ENCODE measurements around the gene ADGB.

Gene ADGB

DNA sequence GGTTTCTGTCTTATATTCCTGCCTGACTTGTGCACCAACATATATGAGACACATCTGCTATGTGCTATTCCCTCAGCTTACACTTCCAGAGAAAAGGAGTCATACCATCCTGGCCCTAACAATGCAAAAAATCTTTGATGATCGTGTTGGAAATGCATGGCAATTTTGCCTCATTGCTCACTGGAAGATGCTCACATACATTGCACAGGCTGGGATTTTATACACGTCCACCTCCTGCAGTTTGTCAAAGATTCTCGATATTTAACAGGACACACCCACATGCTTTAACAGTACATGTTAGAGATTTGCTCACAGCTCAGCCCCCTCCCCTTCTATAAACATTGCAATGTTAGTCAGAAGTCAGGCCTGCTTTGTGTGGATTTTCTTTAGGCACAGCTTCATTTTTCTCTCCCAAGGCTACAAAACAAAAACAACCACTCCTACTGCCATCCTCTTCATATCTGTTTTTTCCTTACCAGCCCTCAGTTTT lies 66.1 kb downstream of the ADGB start:
- Mint-ChIP-seq H3K4me1 (no peaks in the 10 kb centered on the region), H3K4me3 (no peak overlapping the region)

DNA sequence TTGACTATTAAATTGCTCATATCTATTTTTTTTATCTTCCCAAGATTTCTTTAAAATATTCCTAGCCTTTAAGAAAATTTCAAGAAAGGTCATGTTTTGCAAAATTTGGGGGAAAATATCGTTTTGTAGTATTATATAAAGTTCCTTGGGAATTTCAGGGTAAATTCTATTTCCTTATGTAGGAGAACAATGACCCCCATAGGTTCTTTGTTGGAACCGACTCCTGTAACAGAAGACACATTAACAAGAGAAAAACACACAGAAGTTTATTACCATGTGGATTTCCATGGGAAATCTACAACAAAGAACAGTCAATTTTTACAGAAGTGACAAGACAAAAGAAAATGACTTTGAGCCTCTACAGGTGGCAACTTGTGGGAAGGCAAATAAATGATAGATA lies 68.1 kb downstream of the ADGB start:
- Mint-ChIP-seq H3K36me3 (peaks cover 0 to 2% of the 10 kb centered on the region in 2 donors), H3K9me3 (peaks cover 0 to 3% of the 10 kb centered on the region in 2 donors), H3K27me3 (no peaks in the 10 kb centered on the region), H3K4me3 (no peak overlapping the region), H3K4me1 (no peaks in the 10 kb centered on the region), H3K27ac (no peak overlapping the region)
- no peak for ATAC-seq (replicated peaks)
- no peak for DNase-seq

More for the DNA sequence above, 66.1 kb downstream of the ADGB start:
- Mint-ChIP-seq H3K9me3 (peaks cover 0 to 5% of the 10 kb centered on the region in 2 donors), H3K36me3 (peaks cover 0 to 2% of the 10 kb centered on the region in 2 donors), H3K27ac (no peak overlapping the region), H3K27me3 (no peaks in the 10 kb centered on the region)
- ATAC-seq (replicated peaks): no peak
- DNase-seq: no peak

DNA sequence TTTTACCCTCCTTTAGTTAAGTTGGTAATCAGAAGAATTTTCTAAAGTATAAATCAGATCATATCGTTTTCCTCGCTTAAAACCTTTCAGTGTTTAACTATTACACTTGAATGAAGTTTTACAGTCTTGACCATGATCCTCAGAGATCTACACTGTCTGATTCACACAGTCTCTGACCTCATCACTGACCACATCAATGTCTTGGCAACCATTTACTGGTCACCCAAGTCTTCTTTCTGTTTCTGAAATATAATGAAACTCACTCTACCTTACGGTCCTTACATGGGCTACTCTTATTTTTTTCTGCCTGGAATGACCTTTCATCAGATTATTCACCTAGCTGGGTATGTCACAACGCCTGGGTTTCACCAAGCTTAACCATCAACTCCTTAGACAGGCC lies 71.4 kb downstream of the ADGB start:
- no peak for DNase-seq
- Mint-ChIP-seq H3K27ac (no peak overlapping the region), H3K9me3 (no peaks in the 10 kb centered on the region), H3K4me3 (no peak overlapping the region), H3K36me3 (no peaks in the 10 kb centered on the region), H3K4me1 (no peaks in the 10 kb centered on the region), H3K27me3 (no peaks in the 10 kb centered on the region)
- ATAC-seq (replicated peaks): no peak

- H3K4me1 Mint-ChIP-seq: no peaks in the 10 kb centered on the region
- no peaks in the 10 kb centered on the region for H3K27me3 Mint-ChIP-seq
- H3K27ac Mint-ChIP-seq: no peak overlapping the region
- H3K36me3 Mint-ChIP-seq: no peaks in the 10 kb centered on the region
- DNase-seq (no peak), ATAC-seq (replicated peaks) (no peak)
- no peaks in the 10 kb centered on the region for H3K9me3 Mint-ChIP-seq
- H3K4me3 Mint-ChIP-seq: no peak overlapping the region
These were observed 74.3 kb downstream of the ADGB start for GRCh38 chr6:146673069-146673468.

GRCh38 chr6:146679386-146679785 lies 80.6 kb downstream of the ADGB start:
- Mint-ChIP-seq H3K36me3 (no peaks in the 10 kb centered on the region), H3K27me3 (no peaks in the 10 kb centered on the region), H3K4me1 (no peaks in the 10 kb centered on the region), H3K9me3 (no peaks in the 10 kb centered on the region), H3K27ac (no peak overlapping the region), H3K4me3 (no peak overlapping the region)
- DNase-seq (no peak), ATAC-seq (replicated peaks) (no peak)

DNA sequence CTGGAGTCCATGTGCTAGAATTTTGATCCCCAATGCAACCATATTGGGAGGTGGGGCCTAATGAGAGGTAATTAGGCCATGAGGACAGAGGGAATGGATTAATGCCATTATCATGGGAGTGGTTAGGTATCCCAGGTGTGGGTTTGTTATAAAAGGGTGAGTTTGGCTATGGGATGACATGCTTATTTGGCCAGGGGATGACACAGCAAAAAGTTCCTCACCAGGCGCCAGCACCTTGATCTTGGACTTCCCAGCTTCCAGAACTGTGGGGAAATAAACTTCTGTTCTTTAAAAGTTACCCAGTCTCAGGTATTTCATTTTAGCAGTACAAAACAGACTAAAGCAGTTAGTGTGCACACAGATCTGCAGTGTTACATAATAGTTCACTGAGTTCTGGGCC lies 84.1 kb downstream of the ADGB start:
- no peak for ATAC-seq (replicated peaks)
- DNase-seq: no peak
- Mint-ChIP-seq H3K4me1 (no peaks in the 10 kb centered on the region), H3K27ac (no peak overlapping the region), H3K4me3 (no peak overlapping the region), H3K36me3 (no peaks in the 10 kb centered on the region), H3K9me3 (no peaks in the 10 kb centered on the region), H3K27me3 (no peaks in the 10 kb centered on the region)

DNA sequence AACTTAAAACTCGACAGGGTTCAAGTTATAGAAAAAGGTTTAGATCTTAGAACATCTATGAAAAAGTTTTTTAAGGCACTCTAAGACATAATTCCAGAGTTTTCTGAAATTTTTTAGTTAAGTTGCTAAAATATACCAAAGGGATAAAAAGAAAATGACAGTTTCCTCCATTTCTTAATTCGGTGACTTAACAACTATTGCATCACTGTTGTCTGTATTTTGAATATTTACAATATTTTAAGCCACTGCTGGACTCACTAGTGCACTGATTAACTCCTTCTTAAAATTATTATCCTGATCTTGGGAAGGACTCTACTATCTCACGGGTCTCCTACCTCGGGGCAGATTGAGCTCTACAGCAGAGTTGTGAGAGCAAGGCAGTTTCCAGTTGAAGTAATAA lies 91.0 kb downstream of the ADGB start:
- no peaks in the 10 kb centered on the region for H3K9me3 Mint-ChIP-seq
- no peaks in the 10 kb centered on the region for H3K4me1 Mint-ChIP-seq
- no peak for ATAC-seq (replicated peaks)
- no peak overlapping the region for H3K4me3 Mint-ChIP-seq
- no peak for DNase-seq
- peaks cover 0 to 6% of the 10 kb centered on the region in 2 donors for H3K27me3 Mint-ChIP-seq
- H3K27ac Mint-ChIP-seq: no peak overlapping the region
- no peaks in the 10 kb centered on the region for H3K36me3 Mint-ChIP-seq

DNA sequence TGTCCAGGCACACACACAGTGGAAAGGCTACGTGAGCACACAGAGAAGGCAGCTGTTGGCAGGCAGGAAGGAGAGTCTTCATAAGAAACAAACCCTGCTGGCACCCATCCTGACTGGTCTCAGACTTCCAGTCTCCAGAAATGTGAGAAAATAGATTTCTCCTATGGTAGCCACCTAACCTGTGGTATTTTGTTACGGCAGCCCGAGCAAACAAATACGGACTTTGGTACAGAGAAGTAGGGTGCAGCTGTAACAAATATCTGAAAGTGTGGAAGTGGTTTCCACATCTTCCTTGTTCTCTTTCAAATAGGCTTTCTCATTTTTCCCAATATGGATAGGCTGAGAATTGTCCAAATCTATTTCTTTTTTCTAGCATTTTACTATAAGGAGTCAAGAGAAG lies 94.6 kb downstream of the ADGB start:
- Mint-ChIP-seq H3K4me3 (no peak overlapping the region), H3K36me3 (no peaks in the 10 kb centered on the region), H3K27me3 (peaks cover 0 to 6% of the 10 kb centered on the region in 2 donors), H3K9me3 (no peaks in the 10 kb centered on the region), H3K27ac (no peak overlapping the region), H3K4me1 (no peaks in the 10 kb centered on the region)
- DNase-seq (no peak), ATAC-seq (replicated peaks) (no peak)

- Mint-ChIP-seq H3K27me3 (peaks cover 0 to 6% of the 10 kb centered on the region in 2 donors), H3K9me3 (no peaks in the 10 kb centered on the region), H3K4me3 (no peak overlapping the region), H3K4me1 (no peaks in the 10 kb centered on the region), H3K36me3 (no peaks in the 10 kb centered on the region), H3K27ac (no peak overlapping the region)
- DNase-seq (no peak), ATAC-seq (replicated peaks) (no peak)
These were observed 99.1 kb downstream of the ADGB start for GRCh38 chr6:146697921-146698320.

- Mint-ChIP-seq H3K27me3 (no peaks in the 10 kb centered on the region), H3K27ac (no peak overlapping the region), H3K36me3 (no peaks in the 10 kb centered on the region), H3K9me3 (peaks cover 5 to 6% of the 10 kb centered on the region in 2 donors), H3K4me1 (no peaks in the 10 kb centered on the region), H3K4me3 (no peak overlapping the region)
- DNase-seq (peak; percentile 9), ATAC-seq (replicated peaks) (peak; percentile 52 to 67)
These were observed 101.4 kb downstream of the ADGB start for GRCh38 chr6:146700078-146700686.

DNA sequence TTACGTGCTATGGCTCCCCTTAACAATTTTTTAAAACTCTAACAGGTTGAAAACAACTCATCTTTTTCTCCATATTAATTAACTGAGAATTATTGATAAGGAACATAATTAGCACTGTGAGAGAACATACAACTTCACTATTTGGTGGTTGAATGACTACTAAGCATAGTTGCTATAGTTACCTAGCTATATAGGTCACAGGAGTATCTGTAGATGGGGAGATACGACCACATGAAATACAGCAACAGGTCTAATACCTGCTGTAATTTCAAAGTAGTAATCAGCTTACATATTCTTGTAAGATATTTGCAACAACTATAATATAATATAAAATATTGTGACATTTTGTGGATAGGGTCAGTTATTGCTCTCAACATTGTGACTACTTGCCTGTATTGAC lies 102.9 kb downstream of the ADGB start:
- no peak overlapping the region for H3K4me3 Mint-ChIP-seq
- ATAC-seq (replicated peaks): no peak
- H3K27me3 Mint-ChIP-seq: no peaks in the 10 kb centered on the region
- H3K9me3 Mint-ChIP-seq: peaks cover 5 to 6% of the 10 kb centered on the region in 2 donors
- no peak overlapping the region for H3K27ac Mint-ChIP-seq
- no peak for DNase-seq
- H3K4me1 Mint-ChIP-seq: no peaks in the 10 kb centered on the region
- H3K36me3 Mint-ChIP-seq: no peaks in the 10 kb centered on the region

DNA sequence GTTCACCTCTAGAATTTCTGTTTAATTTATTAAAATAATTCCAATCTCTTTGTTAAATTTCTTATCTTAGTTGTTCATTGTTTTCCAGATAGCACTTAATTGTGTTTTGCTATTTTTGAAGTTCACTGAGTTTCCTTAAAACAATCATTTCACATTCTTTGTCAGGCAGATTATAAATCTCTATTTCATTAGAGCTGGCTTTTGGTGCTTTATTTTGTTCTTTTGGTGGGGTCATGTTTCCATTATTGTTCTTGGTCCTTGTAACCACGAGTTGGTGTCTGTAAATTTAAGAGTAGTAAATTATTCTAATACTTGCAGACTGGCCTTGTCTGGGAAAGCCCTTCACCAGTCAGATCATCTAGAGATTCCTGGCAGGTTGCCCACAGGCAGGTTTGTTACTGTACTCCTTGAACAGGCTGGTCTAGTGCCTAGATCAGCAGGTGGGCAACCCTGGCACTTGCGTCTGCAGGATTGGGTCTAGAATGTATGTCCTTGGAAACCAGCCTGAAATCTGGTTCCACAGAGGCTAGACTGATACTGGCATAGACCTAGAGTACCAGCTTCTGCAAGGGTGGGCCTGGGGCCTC lies 110.4 kb downstream of the ADGB start:
- H3K27me3 Mint-ChIP-seq: no peaks in the 10 kb centered on the region
- no peaks in the 10 kb centered on the region for H3K4me1 Mint-ChIP-seq

DNA sequence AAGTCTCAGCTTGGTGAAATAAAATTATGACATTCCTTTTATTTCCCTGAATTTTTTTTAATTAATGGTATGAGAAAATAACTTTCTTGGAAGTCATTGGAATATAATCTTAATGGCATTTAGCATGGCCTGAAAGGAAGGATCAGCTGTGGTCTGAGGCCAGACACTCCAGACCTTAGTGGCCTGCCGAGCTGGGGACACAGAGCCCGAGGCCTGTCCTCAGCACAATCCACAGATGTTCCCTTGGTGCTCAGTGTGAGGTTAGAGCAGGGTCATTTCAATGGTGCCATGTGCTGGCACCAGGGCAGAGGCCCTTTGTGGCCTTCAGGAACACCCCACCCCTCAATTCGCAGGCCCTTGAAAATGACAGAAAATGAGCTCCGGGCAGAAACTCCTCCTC lies 120.6 kb downstream of the ADGB start:
- Mint-ChIP-seq H3K4me3 (no peak overlapping the region), H3K27me3 (no peaks in the 10 kb centered on the region), H3K9me3 (peaks cover 0 to 4% of the 10 kb centered on the region in 2 donors), H3K4me1 (no peaks in the 10 kb centered on the region), H3K36me3 (no peaks in the 10 kb centered on the region), H3K27ac (no peak overlapping the region)
- no peak for ATAC-seq (replicated peaks)
- no peak for DNase-seq

More for the DNA sequence above, 110.4 kb downstream of the ADGB start:
- H3K4me3 Mint-ChIP-seq: no peak overlapping the region
- no peak overlapping the region for H3K27ac Mint-ChIP-seq
- peaks cover 5% of the 10 kb centered on the region in 2 donors for H3K9me3 Mint-ChIP-seq
- no peak for ATAC-seq (replicated peaks)
- no peaks in the 10 kb centered on the region for H3K36me3 Mint-ChIP-seq
- no peak for DNase-seq

DNA sequence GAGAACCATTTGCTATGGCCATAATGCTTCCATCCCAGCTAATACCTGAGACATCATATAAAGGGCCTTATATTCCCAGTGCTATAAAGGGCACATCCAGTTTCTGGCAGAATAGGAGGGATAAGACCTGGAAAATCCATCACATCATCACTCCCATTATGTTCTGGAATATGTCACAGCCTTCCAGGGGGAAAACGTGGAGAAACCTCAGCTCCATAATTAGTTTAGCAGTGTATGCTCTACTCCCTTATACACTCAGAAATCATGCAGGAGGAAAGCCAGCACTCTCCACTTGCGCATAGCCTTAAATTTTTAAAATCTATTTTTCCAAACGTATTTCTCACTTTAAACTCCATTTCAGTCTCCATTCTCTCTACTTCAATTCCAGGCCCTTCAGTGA lies 140.9 kb downstream of the ADGB start:
- H3K9me3 Mint-ChIP-seq: no peaks in the 10 kb centered on the region
- H3K4me1 Mint-ChIP-seq: no peaks in the 10 kb centered on the region
- ATAC-seq (replicated peaks) (no peak), DNase-seq (no peak)
- no peaks in the 10 kb centered on the region for H3K36me3 Mint-ChIP-seq
- H3K4me3 Mint-ChIP-seq: no peak overlapping the region
- H3K27ac Mint-ChIP-seq: no peak overlapping the region
- no peaks in the 10 kb centered on the region for H3K27me3 Mint-ChIP-seq

DNA sequence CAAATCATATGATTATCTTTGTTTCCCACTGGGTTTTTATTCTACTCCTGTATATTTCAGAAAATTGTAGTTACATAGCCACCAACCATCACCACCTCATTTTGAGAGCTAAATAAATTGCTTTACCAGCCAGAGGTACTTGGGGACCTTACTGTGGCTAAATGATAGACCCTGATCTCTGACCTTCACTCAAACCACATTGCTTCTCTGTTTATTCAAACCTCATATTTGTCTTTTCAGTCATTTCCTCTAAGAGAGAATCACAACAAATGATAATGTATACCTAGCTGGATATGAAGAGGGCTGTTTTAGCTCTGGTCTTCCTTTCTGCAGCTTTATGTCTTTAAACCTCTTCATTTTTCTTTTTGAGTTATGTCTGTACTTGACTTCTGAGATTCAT lies 142.8 kb downstream of the ADGB start:
- Mint-ChIP-seq H3K4me3 (no peak overlapping the region), H3K9me3 (no peaks in the 10 kb centered on the region), H3K36me3 (no peaks in the 10 kb centered on the region), H3K27ac (no peak overlapping the region), H3K27me3 (no peaks in the 10 kb centered on the region), H3K4me1 (no peaks in the 10 kb centered on the region)
- ATAC-seq (replicated peaks) (no peak), DNase-seq (no peak)

Data from stimulated activated naive B cell treated with anti-CD40 and anti-IgM and Interleukin-4, amounts not matched to agents 10 μg/mL and 1 μg/mL and 100 μg/mL, for 72 hours (primary cell).